GM03348 (cell line): Measurements from ENCODE around the gene WDFY4.

Source experiments
- DNase-seq: peaks from one replicate; pipeline ENCODE4 v3.0.0; 2012; ENCODE audit warnings: low spot score

The WDFY4 gene

DNA sequence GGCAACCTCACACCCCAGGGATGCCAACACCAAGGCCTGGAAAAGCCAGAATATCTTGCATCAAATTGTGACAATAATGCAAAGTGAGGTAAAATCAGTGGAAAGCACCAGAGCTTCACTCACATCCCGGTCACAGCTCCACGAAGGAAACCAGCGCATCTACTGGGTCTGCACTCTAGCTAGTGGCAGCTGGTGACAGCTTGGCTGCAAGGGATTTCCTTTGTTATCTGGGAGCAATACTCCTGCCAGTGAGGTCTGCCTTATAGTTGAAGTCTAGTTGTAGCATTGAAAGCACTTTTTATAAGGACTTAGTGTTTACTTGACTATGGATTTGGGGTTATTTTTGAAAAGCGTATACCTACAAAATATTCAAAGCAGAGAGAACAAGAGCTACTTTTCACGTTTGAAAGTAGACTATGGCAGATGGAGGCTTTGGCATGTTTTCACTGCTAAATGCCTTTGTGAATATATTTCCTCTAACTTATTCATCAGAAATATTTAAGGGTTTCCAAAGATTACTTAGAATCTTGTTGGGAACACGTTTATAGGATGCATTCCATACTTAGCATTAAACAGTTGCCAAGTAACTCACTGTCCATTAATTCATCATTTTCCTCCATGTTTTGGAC is 26.1 kb downstream of the WDFY4 start:
- no peak for DNase-seq

DNA sequence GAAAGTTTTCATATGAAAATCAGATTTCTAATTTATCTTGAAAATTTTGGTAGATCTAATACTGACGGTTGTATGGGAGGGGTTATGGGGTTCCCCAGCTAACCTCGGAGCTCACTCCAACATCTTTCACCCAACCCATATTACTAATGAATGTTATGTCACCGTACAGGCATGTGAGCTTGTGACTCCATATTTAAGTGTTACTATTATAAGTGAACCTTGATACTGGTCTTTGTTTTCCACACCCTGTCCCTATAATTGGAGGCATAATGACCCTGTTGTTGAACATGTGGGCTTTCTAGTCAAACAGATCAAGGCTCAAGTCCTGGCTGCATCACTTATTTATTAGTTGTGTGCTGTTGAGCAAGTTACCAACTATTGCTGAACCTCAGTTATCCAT is 27.2 kb downstream of the WDFY4 start:
- DNase-seq: no peak

DNA sequence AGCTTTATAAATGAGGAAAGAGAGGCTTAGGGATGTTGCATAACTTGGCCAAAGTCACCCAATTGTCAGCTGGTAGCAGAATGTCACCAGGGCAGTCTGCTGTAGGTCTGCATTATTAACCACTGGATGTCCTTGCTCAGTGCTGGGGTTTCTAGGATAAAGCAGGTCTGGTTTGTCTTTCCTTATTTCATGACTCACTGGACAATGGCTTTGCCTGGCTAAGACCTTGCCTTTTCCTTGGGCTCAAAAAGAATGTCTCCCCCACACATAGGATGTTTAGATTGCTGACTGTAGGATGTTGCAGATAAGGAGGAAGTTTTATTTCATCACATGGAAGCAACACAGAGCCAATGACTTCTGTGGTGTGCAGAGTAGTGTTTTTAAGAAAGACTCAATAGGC is 29.4 kb downstream of the WDFY4 start:
- DNase-seq: no peak

DNA sequence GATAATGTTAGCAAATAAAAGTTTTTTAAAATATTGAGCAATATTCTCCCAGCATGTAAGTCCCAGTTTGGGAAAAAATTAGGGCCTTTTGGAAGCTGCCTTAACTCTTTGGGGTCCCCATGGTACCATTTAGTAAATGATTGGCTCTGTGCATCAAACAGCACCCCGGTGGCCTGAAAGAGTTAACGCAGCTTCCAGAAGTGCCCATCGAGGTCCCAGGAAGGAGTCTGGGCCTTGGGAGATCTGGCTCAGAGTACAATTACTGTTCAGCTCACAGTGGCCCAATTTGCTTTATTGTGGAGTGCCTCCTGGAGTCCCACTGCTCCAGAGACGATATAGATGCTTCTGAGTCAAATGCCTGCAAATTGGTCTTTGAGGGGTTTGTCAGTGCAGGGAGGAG is 31.7 kb downstream of the WDFY4 start:
- no peak for DNase-seq

DNA sequence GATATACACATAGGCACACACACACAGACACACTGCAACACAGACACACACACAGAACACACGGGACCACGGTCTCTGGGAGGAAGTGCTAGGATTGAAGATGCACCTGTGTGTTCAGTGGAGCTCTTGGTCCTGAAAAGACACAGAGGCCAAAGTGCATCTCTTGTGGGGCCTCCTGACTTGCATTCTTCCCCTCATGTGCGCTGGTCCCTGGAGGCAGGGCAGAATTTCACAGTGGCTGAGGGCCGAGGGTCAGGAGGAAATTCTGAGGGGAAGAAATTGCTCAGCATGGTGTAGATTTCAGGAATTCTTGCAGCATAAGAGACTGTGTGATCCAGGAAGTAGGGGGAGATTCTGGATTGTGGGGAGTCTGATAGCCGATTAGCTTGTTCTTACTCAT is 35.9 kb downstream of the WDFY4 start:
- no peak for DNase-seq

DNA sequence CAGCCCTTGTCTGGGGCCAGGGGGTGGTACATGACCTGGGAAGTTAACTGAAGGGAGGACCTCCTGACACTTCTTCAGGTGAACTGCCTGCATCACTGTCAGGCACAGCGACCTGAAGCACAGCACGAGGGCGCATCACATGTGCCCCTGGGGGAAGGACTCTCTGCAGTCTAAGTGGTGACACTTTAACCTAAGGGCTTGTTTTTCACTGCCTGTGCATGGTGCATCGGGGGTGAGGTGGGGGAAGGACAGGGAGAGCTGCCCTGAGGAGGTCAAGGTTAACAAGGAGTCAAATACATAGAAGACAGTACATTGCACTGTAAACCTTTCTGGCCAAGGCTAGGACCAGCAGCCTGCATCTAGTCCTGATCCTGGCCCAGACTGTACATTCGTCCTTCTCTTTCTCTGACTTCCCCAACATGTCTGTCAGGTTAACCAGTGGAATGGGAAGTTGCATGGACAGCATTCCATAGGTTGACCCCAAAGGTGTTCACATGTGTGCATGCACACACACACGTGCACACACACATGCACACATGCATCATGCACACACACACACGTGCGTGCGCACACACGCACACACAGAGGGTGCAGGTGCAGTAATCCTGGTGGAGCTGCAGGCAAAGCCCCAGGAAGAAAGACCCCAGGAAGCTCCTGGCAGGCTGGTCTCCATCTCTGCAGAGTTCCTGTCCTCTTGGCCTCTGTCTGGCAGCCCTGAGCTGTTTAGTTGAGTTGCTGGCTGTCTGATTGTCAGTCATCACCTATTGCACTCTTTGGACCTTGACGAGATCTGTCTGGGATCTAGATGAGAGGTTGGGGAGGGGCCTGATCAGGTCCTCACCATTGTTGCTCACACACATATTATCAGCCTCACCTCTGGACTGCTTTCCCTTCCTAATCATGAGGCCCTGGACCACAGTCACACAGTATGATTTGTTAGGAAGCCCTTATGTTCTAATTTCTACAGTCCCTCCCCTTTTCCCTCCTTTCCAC is 37.8 kb downstream of the WDFY4 start:
- no peak for DNase-seq

DNA sequence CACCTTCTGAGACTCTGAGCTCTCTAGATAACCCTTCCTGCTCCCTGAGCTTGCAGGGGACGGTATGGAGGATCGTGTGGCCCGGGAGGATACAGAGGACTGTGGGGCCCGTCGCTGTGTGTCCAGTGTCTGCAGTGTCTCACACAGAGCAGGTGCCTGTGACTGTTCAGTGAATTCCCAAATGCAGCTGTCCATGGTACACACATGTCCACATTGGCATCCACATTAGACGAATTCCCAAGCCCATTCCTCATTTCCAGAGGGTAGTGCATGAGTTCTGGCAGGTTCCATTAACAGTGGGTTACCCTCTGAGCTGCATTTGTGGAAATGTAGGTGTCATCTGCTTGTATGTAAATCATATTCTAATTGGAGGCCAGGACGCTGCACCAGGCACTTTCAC is 39.5 kb downstream of the WDFY4 start:
- DNase-seq: no peak

DNA sequence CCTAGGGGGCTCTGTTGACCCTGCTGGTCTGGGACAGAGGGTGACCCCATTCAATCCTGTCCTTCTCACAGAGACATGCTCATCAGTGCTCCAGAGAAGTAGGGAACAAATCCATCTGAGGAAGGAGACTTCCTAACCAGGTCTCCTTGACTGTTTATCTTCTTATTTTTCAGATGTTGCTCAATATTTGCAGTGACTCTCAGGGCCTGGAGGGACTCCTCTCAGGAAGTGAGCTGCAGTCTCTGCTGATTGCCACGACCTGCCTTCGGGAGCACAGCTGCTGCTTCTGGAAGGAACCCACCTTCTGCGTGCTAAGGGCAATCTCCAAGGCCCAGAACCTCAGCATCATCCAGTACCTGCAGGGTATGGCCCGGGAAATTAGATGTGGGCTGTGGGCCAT is 41.0 kb downstream of the WDFY4 start:
- no peak for DNase-seq

DNA sequence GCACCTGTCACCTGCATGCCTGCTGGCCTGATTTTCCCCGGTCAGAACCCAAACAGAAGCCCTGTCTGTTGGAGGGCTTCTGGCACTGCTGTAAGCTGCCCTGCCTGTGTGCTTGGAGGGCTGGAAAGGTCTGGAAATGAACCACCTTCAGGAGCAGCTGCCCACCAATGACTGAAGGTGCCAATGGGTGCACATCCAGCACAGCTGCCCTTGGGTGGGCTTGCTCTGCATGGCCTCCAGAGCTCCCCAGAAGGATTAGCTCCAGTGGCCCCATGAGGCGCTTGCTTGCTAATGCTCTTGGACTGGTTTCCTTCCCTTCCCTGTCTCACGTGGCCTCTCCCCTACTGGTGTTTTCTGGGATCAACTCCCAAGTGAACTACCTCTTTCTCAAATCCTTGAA is 43.2 kb downstream of the WDFY4 start:
- DNase-seq: no peak

DNA sequence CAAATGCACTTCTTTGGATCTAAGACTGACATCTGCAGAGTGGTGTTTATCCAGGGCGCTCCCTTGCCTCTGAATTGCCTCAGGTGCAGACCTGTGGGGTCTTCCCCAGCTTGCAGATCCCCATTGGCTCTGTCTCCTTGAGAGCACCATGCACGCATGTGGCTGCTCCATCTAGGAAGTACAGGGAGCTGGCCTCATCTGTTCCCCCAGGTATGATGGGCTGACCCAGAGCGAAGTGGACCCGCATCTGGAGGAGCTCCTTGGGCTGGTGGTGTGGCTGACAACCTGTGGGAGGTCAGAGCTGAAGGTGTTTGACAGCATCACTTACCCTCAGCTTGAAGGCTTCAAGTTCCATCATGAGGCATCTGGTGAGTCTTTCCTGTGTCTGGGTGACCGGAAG is 44.5 kb downstream of the WDFY4 start:
- DNase-seq: no peak

DNA sequence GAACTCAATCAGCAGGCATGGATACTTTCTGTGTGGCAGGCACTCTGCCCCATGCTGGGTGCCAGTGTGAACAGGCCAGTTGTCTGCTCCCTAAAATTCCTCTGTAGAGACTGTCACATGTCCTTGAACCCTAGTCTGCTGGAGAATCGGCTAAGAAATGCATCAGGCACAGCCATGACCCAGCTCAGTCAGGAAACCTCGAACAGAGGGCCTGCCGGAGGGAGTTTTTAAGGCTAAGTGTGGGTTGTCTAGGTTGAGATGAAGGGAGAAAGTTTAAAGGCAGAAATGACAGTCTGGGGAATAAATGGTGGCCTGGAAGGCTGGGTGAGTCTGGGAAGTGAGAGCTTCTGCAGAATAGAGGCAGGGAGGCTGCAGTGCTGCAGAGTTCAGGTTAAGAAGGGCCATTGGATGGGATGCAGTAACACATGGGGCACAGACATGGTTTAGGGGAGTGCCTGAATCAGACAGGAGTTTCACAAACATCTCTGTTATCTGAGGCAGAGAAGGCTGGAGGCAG is 45.3 kb downstream of the WDFY4 start:
- no peak for DNase-seq

DNA sequence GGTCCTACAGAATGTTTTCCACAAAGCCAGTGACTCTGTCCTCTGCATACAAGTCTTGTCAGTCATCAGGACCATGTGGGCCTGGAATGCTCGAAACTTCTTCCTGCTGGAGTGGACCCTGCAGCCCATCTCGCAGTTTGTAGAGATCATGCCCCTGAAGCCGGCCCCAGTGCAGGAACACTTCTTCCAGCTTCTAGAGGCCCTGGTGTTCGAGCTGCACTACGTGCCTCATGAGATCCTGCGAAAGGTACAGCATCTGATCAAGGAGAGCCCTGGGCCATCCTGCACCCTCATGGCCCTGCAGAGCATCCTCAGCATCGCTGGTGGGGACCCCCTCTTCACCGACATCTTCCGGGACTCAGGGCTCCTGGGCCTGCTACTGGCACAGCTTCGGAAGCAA is 46.5 kb downstream of the WDFY4 start:
- no peak for DNase-seq

DNA sequence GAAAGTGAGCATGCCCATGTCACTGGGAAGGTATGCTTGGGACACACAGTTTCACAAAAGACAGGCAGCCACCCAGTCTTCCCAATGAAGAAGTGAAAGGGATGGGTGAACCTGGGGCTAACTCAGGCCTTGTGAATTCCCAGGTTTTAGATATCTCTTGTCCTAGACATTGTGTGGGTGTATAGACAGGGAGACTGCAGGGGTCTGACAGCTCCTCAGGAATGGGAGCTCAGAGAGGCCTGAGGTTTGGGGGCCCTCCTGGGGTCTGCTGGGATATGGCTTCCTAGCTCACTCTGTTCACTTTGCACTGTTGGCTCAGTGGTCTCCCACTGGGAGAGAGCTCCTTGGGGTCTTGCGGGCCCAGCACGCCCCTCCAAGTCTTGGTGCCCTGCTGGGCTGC is 47.0 kb downstream of the WDFY4 start:
- no peak for DNase-seq

DNA sequence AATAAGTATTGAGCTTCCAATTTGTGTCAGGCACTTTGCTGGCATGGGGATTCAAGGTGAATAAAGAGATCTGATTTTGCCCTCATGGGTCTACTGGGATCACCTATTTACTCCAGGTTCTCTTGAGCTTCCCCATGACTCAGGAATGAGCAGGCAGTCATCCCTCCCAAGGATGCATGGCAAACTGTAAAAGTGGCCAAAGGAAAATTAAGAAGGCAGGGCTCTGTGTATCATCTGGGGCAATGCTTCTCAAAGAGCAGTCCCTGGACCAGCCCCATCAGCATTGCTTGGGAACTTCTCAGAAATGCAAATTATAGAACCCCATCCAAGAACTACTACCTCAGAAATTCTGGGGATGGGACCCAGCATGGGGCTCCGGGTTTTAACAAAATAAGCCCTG is 48.7 kb downstream of the WDFY4 start:
- DNase-seq: no peak

DNA sequence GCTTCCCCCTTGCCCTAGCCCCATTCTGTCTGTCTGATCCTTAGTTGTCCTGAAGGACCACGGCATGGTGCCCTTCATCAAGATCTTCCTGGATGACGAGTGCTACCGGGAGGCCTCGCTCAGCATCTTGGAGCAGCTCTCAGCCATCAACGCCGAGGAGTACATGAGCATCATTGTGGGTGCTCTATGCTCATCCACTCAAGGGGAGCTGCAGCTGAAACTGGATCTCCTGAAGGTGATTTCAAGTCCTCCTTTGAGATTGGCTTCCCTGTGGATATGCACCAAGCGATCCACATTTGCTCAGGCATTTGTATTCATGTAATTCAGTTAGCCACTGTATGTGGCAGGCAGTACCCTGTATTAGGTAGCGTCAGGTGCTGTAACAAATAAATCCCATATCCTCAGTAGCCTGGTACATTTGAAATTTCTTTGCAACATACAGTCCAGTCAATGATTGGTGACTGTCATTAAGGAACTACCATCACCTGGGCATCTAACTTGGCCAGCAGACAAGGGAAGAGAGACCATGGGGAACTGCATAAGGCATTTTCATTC is 51.2 kb downstream of the WDFY4 start:
- no peak for DNase-seq

DNA sequence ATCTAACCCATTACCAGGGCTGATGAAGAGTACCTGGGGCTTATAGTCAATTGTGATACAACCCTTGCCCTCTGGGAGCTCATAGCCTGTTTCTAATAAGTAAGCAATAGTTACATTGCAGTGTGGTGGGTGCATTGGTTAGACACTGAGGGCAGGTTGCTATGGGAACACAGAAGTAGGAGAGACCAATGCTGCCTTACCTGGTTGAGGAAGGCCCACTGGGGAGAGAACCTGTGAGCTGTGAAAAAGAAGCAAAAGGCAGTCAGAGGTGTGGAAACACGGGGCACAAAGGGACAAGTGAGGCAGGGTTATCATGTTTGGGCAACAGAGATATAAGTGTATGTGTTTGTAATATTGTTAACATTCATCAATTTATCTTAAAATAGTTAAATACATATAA is 51.9 kb downstream of the WDFY4 start:
- no peak for DNase-seq

DNA sequence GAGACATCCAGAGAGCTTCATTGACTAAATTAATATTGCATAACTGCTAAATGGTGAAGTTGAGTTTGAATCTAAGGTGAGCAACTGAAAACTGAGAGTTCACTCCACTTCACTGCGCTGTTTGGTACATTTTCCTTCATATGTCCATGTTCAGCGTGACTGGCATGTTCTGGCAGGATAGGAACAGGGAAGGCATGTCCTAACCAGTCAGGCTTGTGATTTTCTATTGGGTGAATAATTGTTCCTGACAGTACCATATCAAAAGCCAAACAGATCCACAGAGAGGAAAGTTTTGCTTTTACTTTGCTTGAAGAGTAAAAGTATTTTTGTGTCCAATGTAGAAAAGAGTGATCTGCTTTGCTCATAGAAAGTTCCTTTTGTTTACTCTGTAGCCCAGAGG is 53.2 kb downstream of the WDFY4 start:
- no peak for DNase-seq

DNA sequence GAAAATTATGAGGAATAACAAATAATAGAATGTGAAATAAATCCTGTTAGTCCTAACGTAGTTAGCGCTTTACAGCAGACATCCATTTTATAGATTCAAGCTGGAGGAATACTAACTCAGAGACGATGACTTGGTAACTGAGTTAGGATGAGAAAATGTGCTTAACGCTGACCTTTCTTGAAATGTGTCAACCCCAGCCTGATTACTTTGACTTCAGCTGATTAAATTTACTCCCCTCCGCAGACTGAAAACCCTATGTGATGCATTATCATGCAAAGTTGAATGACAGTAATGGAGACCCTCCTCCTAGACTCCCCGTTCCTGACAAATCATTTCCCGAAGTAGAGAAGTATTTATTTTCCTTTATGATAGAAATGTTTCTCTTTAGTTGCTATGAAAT is 54.5 kb downstream of the WDFY4 start:
- no peak for DNase-seq

DNA sequence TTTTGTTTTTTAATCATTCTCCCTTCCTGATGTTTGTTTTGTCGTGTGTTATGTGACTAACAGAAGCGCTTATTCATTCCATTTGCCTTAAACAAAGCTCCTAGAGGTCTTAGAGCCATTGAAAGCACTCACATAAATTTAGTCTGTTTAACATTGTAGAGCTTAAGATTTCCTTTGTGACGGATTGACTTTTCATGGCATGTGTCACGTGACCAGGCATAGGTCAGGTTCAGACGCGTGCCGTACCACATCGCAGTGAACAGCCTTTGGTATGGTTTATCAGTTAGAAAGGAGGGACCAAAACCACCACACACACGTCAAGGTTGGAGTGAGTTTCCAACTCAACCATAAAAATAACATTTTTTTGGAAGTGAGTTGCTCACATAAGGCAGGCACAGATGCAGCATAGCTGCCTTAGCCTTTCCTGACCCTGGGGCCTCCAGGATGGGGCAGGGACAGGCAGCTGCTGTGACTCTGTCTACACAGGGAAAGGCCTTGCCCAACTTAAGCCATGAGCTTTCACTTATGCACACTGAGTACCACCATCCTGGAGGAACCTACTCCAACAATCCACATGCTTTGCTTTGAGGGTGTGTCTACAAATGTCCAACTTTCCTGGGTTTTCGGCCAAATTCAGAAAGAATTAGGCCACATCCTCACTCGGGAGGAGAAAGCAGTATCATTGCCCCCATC is 55.5 kb downstream of the WDFY4 start:
- no peak for DNase-seq

DNA sequence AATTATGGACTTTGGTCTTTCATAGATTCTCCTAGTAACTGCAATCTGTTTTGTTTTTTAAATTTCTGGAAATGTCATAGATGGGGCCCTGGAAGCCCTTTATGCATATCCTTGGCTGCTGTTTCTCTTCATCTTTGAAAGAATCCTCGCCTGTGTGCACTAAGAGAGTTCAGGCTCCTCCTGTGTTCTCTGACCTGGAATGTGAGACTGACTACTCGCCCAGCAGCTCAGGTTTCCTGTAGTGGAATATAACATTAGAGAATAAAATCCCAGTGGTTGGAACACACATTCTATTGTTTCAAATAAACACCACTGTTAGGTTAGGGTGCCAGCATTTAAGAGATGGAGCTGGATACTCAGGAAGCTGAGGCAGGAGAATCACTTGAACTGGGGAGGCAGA is 56.3 kb downstream of the WDFY4 start:
- DNase-seq: no peak

DNA sequence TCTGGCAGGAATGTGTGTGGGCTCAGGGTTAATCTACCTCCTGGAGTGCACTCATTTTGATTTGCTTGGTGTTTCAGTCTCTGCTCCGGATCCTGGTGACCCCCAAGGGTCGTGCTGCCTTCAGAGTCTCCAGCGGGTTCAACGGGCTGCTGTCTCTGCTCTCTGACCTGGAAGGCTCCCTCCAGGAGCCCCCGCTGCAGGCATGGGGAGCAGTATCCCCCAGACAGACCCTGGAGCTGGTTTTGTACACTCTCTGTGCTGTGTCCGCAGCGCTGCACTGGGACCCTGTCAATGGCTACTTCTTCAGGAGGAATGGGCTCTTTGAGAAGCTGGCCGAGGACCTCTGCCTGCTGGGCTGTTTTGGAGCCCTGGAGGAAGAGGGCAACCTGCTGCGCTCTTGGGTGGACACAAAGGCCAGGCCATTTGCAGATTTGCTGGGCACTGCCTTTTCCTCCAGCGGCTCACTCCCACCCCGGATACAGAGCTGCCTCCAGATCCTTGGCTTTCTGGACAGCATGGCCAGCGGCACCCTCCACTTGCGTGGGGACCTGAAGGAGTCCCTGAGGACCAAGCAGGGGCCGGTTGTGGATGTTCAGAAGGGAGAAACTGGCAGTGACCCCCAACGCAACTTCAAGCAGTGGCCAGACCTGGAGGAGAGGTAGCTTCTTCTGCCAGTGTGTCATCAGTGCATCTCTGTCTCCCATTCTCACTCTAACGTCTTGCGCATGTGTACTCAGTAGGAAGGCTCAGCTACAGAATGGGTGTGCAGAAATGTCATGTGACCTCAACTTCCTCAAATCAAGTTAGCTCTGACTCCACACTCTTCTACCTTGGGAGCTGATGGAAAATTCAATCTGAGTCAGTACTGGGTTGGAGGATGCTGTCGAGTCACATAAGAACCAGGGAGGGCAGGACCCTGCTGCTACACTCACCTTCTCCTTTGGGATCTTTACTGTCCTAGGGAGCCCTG is 58.5 kb downstream of the WDFY4 start:
- DNase-seq: no peak
